Liver (tissue), 3 donors: Measurements from ENCODE around the gene MEIS3.

Experiments
- ATF3 ChIP-seq: IDR thresholded peaks from 2 replicates; pipeline ENCODE4 v1.6.1; 2016; ENCODE audit warnings: antibody characterized with exemption
- CTCF ChIP-seq: fragments of 150-350 bp; IDR thresholded peaks from 2 replicates; pipeline ENCODE4 v1.5.1; 2017; ENCODE audit warnings: improper control_type of control experiment, low read depth, low read length; ENCODE audit not compliant: missing input control
- MAX ChIP-seq: IDR thresholded peaks from 2 replicates; pipeline ENCODE4 v1.6.1; 2016; ENCODE audit warnings: antibody characterized with exemption
- donor health status: healthy.
- donor health status: healthy.

- no peak for TF ChIP-seq CTCF
- no peak for TF ChIP-seq ATF3
- no peak for TF ChIP-seq MAX
These were observed 4.0 kb upstream of the MEIS3 start for GRCh38 chr19:47423203-47423882.
